GM18858 (cell line): ENCODE data around the gene DOCK7.
"Not testable (repeated sequence)": the region's sequence is repeated elsewhere in the genome, so short reads cannot be mapped to it uniquely, and the experiment has no call there.

Experiments
- ATAC-seq: cut with Tn5 transposase; IDR thresholded peaks from one replicate; pipeline ENCODE4 v1.9.1; 2021; ENCODE audit not compliant: unreplicated experiment

DOCK7 gene, protein sequence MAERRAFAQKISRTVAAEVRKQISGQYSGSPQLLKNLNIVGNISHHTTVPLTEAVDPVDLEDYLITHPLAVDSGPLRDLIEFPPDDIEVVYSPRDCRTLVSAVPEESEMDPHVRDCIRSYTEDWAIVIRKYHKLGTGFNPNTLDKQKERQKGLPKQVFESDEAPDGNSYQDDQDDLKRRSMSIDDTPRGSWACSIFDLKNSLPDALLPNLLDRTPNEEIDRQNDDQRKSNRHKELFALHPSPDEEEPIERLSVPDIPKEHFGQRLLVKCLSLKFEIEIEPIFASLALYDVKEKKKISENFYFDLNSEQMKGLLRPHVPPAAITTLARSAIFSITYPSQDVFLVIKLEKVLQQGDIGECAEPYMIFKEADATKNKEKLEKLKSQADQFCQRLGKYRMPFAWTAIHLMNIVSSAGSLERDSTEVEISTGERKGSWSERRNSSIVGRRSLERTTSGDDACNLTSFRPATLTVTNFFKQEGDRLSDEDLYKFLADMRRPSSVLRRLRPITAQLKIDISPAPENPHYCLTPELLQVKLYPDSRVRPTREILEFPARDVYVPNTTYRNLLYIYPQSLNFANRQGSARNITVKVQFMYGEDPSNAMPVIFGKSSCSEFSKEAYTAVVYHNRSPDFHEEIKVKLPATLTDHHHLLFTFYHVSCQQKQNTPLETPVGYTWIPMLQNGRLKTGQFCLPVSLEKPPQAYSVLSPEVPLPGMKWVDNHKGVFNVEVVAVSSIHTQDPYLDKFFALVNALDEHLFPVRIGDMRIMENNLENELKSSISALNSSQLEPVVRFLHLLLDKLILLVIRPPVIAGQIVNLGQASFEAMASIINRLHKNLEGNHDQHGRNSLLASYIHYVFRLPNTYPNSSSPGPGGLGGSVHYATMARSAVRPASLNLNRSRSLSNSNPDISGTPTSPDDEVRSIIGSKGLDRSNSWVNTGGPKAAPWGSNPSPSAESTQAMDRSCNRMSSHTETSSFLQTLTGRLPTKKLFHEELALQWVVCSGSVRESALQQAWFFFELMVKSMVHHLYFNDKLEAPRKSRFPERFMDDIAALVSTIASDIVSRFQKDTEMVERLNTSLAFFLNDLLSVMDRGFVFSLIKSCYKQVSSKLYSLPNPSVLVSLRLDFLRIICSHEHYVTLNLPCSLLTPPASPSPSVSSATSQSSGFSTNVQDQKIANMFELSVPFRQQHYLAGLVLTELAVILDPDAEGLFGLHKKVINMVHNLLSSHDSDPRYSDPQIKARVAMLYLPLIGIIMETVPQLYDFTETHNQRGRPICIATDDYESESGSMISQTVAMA (N-terminal part only)

DNA sequence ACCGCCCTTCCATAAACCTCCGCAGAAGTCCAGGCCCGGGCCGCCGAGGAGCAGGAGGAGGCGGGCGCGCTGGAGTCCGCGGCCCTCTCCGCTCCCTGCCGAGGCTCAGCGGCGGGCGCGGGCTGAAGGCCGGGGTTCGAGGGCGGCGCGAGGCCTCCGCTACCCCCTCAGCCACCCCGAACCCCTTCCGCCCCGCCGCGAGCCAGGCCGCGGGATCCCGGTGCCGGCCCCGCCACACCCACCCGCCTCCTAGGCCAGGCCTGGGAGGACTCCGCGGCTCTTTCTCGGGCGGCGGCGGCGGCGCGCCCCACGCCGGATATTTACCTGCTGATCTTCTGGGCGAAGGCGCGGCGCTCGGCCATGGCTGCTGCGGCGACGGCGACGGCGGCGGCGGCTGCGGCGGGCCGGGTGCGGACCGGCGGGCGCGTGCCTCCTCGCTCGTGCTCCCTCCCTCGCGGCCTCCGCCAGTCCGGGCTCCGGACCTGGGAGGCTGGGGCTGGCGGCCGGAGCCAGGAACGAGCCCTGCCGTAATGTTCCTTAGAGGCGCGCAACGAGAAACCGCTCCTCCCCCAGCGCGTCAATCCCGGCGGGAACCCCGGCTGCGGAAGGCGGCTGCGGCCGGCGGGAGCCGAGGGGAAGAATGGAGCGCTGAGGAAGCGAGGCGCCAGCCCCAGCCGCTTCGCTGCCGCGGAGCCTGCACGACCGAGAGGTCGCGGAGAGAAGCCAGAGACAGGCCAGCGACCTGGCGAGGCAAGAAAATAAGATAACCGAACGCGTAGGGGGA lies at the start of gene DOCK7:
Gene DOCK7 (minus strand): TSS at position 484 of the 784 bp plus-strand sequence. CDS start 122 bp downstream, at position 362.
- ATAC-seq, result peak; percentile 54

DNA sequence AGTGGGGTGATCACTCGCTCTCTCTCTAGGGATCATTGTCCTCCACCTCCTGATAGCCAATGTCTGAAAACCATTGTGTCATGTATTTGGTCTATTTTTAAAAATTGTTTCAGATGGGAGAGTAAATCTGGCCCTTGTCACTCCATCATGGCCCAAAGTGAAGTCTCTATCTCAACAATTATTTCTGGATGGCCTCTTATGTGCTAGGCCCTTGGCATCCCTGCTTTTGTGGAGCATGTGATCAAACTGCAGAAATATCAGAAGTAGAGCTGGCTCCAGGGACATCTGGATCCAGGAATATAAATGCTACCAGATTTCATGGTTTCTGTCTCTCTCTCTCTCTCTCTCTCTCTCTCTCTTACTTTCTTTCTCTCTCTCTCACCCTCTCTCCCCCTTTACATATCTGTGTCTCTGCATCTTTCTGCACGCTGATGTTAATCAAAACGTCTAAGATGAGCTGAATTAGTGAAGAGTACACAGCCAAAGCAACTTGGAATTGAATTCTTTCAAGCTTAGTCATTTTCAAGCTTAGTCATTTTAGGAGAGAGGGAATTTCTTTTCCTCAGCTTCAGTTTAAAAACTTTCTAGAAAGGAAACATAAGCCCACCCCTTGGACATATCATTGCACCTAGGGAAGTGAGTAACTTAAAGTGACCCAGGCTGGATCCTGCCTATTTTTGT lies 47.4 kb upstream of the DOCK7 start:
- no peak for ATAC-seq

DNA sequence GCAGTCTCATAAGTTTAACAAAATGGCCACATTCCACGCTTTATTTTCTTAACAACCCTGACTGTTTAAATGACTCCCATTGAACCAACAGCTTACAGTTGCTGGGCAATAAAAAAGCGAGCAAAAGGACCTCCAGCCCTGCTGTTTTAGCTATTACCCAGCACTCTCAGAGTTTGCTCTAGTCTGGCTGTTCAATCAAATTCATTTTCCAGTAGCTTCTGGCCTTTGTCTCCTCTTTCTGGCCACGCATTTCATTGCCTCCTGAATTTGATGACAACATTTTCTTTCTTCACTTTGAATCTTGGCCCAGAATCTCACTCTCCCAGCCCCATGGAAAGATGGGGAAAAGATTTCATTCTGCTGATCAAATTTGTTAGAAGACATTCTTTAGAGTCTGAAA lies 44.1 kb upstream of the DOCK7 start:
- no peak for ATAC-seq

DNA sequence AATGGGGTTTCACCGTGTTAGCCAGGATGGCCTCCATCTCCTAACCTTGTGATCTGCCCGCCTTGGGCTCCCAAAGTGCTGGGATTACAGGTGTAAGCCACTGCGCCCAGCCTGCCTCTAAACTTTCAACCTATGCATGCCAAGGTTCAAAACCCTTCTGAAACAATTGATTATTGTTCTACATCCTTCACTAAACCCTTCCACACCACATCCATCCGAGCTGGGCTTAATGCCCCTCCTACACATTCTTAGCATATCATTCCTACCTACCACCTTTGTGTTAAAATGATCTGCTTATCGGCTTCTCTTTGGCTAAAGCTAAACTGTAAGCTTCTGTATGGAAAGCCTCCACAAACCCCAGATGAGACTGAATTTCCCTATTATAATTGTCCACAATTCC lies 40.8 kb upstream of the DOCK7 start:
- ATAC-seq, result no peak

DNA sequence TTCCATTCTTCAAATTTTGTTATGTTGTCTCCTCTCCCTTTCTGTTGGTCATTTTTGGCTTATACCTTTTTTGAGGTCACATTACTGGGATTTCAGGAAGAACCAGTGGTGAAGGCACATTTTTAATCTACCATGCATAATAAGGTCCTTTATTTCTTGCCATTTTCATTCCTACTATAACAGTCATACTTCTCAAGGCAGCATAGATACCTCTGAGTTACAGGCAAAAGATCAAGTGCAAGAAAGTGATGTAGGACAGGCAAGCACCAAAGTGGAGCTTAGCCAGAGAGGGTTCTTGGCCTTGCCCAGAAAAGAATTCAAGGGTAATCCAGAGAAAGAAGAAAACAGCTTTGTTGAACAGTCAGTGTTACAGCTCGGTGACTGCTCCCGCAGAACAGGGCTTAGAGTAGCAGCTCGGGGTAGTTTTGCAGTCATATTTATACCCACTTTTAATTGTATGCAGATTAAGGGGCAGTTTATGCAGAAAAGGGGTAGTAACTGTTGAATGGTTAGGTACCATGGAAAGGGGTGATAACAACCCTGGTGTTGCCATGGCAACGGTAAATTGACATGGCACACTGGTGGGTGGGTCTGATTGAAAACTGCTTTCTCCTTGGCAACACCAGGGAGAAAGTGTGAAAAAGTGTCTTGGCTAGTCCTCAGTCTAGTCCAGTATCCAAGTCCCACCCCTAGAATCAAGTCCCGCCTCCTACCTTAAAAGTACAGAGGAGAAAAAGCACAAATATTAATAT lies 39.6 kb upstream of the DOCK7 start:
- ATAC-seq, result no peak

DNA sequence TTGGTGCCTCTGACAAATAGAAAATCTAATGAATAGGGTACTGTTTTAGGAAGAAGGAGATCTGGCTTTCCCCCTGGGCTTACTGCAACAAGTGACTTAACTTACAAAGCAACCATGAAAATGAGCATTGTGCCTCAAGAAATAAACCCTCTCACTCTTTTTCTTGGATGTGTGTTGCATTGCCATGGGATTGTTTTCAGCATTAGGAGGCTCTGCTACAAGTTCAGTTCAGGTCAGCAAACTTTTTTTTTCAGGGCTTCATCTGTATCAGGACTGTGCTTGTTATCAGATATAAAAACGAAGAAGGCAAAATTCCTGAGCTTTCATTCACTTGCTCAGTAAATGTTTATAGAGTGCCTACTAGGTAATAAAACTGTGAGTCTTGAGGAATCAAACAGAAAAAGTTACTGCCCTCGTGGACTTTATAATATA lies 37.8 kb upstream of the DOCK7 start:
- ATAC-seq, result no peak

DNA sequence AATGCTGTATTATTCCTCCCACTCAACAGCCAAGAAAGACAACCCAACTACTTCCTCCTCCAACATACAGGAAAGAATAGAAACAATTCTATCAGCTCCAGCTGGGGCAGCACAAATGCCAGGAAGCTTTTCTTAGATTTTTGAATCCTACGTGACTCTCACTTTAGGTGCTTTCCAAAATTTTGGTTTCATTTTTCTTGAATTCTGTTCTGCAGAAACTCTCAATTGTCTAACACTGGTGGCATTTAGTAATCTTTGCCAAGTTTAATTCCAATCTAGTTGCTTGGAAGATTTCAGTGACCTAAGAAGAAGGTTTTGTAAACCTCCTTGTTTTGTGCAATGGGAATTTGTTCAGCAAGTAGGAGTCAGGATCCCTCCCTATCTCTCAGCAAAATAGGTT lies 37.1 kb upstream of the DOCK7 start:
- ATAC-seq, result no peak

DNA sequence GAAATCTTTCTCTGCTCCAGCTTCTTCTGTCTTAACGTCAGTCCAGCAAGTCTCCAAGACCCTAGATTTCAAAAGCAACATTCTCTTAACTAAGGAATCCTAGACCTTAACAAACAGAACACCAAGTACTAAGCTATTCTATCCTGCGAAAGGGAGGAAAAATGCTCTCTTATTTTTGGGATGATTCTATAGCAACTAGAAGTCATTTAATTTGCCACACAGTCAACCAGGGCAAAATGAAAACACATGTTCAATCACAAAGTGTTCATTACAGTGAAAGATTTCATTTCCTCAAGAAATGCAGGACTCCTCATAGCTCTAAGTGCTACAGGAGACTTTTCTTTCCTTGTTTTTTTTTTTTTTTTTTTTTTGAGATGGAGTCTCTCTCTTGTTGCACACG lies 36.2 kb upstream of the DOCK7 start:
- ATAC-seq, result no peak

DNA sequence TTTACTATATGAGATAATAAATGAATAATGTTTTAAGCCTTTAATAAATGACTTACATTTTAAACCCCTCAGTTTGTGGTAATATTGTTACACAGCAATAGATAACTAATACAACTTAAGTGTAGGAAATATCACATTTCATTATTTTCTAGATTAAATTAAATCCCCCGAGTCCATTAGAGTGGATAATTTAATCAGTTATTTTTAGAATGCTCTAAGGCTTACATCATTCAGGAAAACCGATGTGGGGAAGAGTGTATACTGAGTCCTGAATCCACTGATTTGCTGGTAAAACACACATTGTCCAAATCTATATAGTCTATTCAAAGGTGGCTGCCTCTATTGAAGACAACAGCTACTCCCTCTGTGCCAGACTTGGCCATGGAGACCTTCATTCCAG lies 35.7 kb upstream of the DOCK7 start:
- ATAC-seq, result no peak

DNA sequence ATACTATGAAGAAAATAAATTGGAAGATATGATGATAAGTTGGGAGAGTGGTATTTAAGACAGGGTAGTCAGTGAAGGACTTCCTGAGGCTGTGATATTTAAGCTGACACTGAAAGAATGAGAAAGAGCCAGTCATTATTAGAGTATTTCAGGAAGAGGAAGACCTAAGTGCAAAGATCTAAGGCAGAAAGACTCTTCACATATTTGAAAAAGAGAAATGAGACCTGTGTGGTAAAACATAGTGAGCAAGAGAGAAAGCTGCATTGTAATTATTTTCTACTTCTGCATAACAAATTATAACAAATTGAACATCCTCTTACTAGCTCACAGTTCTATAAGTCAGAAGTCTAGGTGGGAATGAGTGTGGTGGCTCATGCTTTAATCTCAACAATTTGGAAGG lies 34.6 kb upstream of the DOCK7 start:
- peak; percentile 85 for ATAC-seq

DNA sequence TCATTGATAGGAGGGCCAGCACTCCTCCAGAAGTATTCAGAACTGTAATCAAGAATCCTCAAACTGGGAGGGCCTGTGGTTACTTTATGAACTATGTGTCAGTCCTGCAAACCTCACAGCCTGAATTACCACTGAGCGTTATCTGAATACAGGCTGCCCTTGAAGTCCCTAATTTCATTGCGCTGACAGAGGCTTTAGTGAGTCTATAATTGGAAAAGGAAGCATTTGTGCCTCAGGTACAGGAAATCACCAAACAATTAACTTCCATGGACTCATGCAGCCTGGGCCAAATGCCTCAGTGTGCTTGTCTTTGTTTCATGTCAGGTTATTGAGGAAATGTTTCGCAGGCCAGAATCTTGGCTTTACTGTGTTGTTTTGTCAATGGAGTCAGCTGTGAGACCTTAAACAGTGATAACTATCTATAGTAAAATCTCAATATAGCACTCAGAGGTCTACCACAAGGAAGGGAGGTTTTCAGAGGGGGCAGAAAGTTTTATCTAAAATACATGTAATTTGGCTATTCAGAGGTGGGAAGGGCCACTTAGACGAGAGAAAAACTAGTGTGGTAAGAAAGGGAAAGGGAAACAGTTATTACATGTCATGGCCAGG lies 32.9 kb upstream of the DOCK7 start:
- ATAC-seq, result no peak

DNA sequence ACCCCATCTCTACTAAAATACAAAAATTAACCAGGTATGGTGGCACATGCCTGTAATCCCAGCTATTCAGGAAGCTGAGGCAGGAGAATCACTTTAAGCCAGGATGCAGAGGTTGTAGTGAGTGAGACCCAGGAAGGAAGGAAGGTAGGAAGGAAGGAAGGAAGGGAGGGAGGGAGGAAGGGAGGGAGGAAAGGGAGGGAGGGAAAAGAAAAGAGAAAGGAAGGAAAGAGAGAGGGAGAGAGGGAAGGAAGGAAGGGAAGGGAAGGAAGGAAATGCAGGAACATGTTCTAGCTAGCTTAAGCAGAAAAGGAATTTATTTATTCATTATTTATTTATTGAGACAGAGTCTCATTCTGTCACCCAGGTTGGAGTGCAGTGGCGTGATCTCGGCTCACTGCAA lies 30.2 kb upstream of the DOCK7 start:
- ATAC-seq, result not testable (repeated sequence)

DNA sequence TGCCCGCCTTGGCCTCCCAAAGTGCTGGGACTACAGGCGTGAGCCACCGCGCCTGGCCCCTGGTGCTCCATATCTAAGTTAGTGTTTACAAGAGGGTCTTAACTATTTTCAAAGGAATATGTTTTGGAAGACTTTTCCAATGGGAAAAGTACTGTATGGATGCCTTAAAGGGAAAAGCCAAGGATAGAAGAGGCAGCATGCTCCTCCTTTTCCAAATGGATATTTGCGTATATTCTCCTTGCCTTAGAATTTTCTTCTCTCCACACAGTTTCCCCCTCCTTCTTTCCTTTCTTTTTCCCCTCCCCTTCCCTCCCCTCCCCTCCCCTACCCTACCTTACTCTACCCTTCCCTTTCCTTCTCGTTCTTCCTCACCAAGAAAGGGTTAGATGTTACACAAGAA lies 29.3 kb upstream of the DOCK7 start:
- no peak for ATAC-seq

DNA sequence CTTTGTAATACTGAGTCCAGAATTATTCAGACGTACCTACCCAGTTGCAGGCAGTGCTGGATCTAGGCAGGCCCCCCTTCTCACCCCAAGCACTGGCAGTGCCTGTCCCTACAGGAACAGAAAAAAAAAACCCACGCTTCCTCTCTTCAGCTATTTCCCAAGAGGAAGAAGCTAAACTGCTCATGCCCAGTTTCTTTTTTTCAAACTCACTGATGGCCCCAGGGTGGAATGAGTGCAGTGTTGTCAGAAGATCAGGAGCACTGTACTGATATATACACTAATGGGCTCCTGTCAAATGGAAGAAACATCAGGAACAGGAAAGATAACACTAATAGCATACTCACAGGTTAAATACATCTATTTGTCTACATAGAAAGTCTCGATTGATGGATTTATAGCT lies 28.2 kb upstream of the DOCK7 start:
- ATAC-seq, result no peak

DNA sequence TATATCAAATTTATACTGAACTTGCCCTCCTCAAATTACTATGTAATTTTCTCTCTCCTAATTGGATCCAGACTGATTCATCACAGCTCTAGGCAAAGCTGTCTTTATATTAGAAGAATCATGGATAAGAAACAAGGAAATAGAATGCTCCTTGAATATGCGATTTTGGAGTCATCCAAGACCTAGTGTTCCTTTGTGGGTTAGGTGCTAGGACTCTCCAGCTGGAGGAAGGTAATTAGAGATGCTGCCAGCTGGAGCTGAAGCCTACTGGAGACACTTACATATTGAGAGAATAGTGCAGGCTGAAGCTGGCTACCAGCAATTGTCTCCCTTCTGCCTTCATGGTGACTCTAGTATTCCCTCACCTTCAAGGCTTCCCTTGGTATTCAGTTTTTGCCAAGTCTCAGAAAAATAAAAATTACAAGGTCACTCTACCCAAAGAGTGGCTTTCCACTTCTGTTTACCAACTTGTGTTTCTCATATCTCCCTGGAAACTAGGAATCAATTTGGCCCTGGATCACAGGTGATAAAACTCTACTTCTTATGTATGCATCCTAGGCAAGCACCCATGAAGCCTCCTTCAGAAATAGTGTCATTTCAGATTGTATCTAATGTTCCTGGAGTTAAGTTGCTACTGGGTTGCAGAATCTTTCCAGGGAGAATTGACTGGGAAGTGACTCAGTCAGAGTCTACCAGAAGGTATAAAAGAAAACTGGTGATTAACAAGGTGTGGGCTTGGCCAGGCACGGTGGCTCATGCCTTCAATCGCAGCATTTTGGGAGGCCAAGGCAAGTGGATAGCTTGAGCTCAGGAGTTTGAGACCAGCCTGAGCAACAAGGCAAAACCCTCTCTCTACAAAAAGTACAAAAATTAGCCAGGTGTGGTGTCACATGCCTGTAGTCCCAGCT lies 24.4 kb upstream of the DOCK7 start:
- ATAC-seq, result no peak

DNA sequence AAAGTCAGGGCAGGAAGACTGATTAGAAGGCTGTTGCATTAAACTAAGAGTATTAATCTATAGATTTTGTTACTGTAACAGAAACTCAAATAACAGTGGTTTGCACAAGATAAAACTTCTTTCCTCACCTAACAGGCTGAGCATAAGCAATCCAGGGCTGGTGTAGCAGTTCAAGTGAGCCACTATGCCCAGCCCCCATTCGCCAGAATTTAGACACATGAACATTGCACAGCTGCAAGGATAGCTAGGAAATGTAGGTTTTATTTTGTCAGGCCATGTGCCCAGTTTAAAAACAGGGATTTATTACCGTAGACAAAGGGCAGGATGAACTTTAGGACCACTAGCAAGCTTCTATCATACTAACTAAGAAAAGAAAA lies 19.5 kb upstream of the DOCK7 start:
- no peak for ATAC-seq

DNA sequence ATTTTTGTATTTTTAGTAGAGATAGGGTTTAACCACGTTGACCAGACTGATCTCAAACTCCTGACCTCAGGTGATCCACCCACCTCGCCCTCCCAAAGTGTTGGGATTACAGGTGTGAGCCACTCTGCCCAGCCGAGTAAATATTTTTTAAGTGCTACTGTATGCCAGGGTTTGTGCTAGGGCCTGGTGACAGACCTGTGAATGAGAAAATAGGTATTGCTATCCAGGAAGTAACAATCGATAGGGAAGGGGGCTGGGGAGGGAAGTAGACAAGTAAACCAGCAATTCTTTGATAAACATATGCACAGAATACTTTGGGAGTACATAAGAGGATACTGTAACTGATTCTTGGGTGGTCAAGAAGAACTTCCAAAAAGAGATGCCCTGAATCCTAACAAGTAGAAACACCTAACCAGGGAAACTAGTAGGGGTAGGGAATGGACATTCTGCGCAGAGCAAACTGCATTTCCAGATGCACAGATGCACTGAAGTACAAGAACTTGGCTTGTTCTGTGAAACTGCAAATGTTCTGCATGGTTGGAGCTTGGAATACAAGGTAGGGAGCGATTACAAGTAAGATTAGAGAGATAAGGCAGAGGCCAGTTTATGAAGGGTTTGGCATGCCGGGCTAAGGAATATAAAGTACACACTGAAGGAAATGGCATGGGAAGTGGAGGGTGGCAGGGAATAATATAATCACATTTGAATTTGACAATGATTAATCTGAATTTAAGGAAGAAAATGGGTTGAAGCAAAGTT lies 19.0 kb upstream of the DOCK7 start:
- no peak for ATAC-seq
